Coronary artery (tissue), 2 donors: ENCODE data around the gene CALHM1.

Experiments
- DNase-seq: peaks from one replicate; pipeline ENCODE4 v3.0.0-alpha.2; 2017; ENCODE audit warnings: low spot score
- H3K27ac ChIP-seq, 2 donors: fragments of 200-600 bp; sonication (generic); one replicate each; pipeline ENCODE4 v1.5.1; 2016 to 2019
- H3K4me3 ChIP-seq: fragments of 200-600 bp; sonication (generic); 2 replicates; pipeline ENCODE4 v1.5.1; 2016; ENCODE audit warnings: mild to moderate bottlenecking, moderate library complexity
- TF ChIP-seq, protein P1 (sequence below): fragments of 200-600 bp; sonication (generic); IDR thresholded peaks from one replicate; pipeline ENCODE4 v1.5.1; 2019; ENCODE audit warnings: antibody characterized with exemption

CALHM1 gene

GRCh38 chr10:103473261-103473671 is 14.6 kb upstream of the CALHM1 start:
- TF ChIP-seq, protein P1, sequence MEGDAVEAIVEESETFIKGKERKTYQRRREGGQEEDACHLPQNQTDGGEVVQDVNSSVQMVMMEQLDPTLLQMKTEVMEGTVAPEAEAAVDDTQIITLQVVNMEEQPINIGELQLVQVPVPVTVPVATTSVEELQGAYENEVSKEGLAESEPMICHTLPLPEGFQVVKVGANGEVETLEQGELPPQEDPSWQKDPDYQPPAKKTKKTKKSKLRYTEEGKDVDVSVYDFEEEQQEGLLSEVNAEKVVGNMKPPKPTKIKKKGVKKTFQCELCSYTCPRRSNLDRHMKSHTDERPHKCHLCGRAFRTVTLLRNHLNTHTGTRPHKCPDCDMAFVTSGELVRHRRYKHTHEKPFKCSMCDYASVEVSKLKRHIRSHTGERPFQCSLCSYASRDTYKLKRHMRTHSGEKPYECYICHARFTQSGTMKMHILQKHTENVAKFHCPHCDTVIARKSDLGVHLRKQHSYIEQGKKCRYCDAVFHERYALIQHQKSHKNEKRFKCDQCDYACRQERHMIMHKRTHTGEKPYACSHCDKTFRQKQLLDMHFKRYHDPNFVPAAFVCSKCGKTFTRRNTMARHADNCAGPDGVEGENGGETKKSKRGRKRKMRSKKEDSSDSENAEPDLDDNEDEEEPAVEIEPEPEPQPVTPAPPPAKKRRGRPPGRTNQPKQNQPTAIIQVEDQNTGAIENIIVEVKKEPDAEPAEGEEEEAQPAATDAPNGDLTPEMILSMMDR = no peak
- Histone ChIP-seq H3K27ac (no peak overlapping the region), H3K4me3 (no peak overlapping the region)
- no peak for DNase-seq

- Histone ChIP-seq H3K4me3 (no peak overlapping the region), H3K27ac (peak overlapping the region in 1 of 2 donors; percentile 65)
- DNase-seq = no peak
- TF ChIP-seq, protein P1 = no peak
Measured at GRCh38 chr10:103472005-103472404, 13.3 kb upstream of the CALHM1 start.

DNA sequence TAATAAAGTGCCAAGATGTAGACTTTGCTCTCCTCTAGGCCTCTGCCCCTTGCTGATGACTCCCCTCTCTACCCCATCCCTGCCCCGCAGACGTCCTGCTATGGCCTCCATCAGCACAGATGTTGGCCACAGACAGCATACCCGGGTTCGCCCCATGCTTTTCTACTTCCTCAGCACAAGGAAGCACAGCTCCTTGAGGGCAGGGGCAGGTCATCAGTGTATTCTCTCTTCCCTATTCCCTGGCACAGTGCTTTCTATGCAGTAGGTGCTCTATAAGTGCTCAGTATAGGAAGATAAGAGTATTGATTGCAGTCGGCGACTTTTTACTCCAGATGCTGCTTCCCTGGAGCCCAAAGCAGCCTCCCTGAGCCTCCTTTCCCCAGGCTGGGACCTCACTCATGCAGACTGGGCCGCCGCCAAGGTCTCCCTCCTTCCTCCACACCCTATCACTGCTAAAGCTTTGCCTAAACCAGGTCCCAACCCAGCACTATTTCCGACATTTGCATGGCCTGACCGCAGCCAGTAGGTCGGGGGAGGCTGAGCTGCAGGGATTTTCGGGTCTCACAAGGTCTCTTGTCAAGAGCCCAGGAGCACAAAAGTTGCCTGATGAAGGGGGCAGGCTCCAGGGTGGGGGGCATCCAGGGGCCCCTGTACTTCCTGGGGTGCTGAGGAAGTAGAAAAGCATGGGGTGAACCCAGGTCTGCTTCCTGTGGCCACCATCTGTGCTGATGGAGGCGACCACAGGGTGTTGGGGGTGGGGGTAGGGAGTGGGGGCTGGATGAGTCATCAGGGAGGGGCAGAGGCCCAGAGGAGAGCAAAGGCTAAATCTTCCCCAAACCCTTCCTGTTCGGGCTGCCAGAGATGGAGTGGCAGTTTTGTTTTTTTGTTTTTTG is 12.3 kb upstream of the CALHM1 start:
- Histone ChIP-seq H3K27ac (peak overlapping the region in 1 of 2 donors; percentile 65), H3K4me3 (no peak overlapping the region)
- DNase-seq = no peak
- TF ChIP-seq, protein P1 = no peak

- no peak for DNase-seq
Measured at GRCh38 chr10:103469201-103469600, 10.5 kb upstream of the CALHM1 start.

GRCh38 chr10:103467406-103467805 is 8.7 kb upstream of the CALHM1 start:
- Histone ChIP-seq H3K27ac (no peak overlapping the region), H3K4me3 (no peak overlapping the region)
- TF ChIP-seq, protein P1 = no peak
- no peak for DNase-seq

More at GRCh38 chr10:103469201-103469600, 10.5 kb upstream of the CALHM1 start:
- TF ChIP-seq, protein P1 = no peak
- no peak overlapping the region for H3K27ac ChIP-seq
- no peak overlapping the region for H3K4me3 ChIP-seq

DNA sequence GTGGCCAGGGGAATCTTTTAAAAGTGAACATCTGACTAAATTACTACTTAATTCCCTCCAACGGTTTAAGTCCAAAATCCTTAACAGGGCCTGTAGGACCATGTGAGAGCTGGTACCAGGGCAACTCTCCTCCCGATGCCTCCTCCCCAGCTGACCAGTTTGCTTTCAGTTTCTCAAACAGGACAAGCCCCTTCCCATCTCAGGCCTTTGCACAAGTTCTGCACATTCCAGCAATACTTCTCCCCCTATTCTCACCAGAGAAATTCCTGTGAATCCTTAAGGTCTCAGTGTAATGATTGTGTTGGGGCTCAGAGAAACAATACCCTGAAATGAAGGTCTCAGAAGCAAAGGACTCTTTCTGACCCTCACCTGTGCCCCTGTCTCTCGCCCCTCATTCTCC is 8.0 kb upstream of the CALHM1 start:
- Histone ChIP-seq H3K27ac (no peak overlapping the region), H3K4me3 (no peak overlapping the region)
- TF ChIP-seq, protein P1 = no peak
- DNase-seq = no peak
